HG02970 (cell line): ENCODE results near the gene MAN1B1.

Experiments used
- ATAC-seq: cut with Tn5 transposase; IDR thresholded peaks from one replicate; pipeline ENCODE4 v1.9.1; 2021; ENCODE audit warnings: mild to moderate bottlenecking, moderate library complexity, moderate number of reproducible peaks; ENCODE audit not compliant: unreplicated experiment, low FRiP score

The MAN1B1 gene

GRCh38 chr9:137082925-137083290, 3.9 kb upstream of the MAN1B1 start:
- ATAC-seq: no peak

- ATAC-seq: no peak
These were observed 3.3 kb upstream of the MAN1B1 start for GRCh38 chr9:137083394-137084004.

DNA sequence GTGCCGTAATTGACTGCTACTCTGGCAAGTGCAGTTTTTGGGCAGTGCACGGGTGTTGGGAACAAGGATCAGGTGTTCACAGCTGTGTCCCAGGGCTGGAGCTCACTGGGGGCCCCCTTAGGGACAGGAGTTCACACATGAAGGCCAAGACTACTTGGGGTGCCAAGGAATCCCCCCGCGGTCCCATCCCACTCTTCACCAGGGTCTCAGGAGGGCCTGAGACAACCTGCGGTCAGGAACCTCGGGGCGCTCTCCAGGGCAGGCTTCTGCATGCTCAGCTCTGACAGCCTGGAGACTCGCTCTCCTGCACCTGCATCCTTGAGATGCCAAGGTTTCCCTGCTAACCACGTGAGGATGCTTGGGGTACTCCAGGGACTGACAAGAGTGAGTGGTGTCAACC, 2.3 kb upstream of the MAN1B1 start:
- no peak for ATAC-seq

DNA sequence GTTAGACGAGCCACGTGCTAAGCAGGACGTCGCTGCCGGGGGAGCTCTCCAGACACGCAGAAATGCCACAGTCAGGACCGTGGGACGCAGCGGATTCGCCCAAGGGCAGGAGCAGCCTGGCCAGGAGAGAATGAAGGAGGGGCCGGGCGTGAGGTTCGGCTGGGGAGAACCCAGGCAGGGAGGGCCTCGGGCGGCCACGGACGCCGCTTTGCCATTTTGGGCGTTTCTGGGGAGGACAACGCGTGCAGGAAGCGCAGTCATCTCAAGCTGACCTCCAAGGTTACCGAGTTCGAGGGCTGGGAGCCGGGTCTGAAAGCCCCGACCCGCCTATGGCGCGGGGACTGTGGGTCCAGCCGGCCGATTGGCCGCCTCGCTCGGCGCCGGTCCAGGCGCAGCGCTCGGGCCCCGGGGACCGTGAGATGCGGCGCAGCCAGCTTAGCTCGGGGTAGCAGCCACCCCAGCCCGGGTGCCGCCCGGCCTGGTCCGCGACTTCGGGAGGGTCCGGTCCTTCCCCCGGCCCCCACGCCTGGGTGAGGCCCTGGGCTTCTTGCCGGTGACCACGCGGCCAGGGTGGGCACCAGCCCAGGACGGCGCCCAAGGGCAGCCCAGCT, 760 bp upstream of the MAN1B1 start:
- ATAC-seq: peak; percentile 18

DNA sequence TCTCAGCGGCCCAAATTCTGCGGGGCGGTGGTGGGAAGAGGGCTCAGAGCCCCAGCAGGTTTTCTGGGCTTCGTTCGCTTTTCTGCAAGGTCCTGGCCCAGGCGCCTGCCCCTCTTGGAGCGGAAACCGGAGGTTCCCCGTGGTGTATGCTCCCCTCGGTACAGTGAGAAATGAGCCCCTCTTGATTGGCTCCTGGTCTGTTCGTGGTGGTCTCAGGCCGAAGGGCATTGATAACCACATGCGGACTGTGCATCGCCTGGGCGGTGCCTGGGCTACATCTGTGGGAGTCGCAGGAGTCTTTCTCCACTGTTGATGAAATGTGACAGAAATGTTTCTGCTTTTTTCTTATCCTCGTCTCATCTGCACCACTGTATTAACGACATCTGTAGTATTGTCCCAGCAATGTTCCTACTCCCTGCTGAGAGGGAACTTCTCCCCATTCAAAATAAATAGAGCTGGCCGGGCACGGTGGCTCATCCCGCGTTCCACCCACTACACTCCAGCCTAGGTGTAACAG, 682 bp downstream of the MAN1B1 start:
- no peak for ATAC-seq

- no peak for ATAC-seq
These were observed 1.3 kb downstream of the MAN1B1 start for GRCh38 chr9:137088121-137088520.

DNA sequence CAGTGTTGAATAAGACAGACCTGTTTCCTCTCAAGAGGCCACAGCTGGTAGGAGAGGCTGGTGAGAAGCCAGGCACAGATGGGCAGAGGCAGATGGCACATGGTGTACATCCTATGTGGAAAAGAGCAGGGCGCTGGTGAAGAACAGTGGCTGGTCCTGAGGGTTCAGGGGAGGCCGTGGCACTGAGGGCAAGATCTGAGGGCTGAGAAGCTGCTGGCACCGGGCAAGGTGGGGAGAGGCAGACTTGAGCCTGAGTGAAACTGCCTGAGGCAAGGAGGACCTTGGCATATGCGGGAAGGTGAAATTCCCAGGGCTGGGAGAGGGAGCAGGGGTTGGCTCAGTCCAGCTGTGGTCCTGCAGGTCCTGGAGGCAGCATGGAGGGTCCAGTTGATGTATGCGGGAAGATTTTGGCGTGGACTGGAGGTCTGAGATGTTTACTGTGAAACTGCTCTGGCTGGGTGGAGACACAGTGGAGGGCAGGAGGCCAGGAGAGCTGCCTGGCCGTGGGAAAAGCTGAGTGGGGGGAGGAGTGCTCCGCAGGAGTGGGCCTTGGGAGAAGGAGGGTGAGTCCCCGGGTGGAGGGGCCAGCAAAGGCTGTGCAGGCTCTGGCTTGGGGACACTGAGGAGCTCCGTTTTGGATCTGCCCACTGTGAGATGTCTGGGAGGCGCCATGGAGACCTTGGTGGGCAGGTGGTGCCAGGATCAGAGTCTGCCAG, 2.6 kb downstream of the MAN1B1 start:
- ATAC-seq: no peak

DNA sequence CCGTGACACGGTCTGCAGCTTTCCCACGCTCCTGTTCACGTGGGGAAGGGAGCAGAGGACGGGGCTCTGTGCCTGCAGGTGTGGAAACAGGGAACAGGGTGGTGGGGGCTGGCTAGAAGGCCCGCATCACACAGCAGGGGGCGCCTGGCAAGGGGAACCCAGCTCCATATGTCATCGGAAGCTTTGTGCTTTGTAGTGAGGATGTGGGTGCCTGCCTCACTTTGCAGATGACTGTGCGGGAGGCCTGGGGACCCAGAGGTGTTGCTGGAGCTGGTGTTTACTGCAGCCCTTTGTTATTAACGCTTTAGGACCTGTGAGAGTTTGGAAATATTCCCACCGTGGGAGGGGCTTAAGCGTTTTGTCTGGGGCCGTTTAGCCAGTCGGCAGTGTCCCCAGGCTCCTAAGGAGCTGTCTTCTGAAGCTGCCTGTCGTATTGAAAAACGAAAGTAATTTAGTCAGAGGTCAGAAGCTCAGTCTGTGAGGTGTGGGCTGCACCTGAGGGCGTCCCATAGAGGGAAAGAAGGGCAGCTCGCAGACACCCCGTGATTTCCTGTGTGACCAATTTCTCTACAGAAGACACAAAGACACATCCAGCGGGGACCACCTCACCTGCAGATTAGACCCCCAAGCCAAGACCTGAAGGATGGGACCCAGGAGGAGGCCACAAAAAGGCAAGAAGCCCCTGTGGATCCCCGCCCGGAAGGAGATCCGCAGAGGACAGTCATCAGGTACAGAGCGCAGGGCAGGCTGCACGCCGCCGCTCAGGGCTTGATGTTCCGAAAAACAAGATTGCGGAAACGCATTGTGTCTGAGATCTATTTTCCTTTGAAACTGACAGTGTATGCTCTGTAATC, 9.1 kb downstream of the MAN1B1 start:
- peak; percentile 73 for ATAC-seq

- no peak for ATAC-seq
These were observed 10.2 kb downstream of the MAN1B1 start for GRCh38 chr9:137096785-137097546.

- ATAC-seq: no peak
These were observed 11.1 kb downstream of the MAN1B1 start for GRCh38 chr9:137097761-137098462.

GRCh38 chr9:137099231-137099630, 12.4 kb downstream of the MAN1B1 start:
- no peak for ATAC-seq

DNA sequence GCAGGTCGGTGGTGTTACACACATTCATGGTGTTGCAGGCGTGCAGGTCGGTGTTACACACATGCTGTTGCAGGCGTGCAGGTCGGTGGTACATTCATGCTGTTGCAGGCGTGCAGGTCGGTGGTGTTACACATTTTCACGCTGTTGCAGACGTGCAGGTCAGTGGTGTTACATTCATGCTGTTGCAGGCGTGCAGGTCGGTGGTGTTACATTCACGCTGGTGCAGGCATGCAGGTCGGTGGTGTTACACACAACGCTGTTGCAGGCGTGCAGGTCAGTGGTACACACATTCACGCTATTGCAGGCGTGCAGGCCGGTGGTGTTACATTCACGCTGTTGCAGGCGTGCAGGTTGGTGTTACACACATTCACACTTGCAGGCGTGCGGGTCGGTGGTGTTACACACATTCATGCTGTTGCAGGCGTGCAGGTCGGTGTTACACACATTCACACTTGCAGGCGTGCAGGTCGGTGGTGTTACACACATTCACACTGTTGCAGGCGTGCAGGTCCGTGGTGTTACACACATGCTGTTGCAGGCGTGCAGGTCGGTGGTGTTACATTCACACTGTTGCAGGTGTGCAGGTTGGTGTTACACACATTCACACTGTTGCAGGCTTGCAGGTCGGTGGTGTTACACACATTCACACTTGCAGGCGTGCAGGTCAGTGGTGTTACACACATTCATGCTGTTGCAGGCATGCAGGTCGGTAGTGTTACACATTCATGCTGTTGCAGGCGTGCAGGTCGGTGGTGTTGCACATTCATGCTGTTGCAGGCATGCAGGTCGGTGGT, 16.6 kb downstream of the MAN1B1 start:
- ATAC-seq: no peak

- no peak for ATAC-seq
These were observed 19.3 kb downstream of the MAN1B1 start for GRCh38 chr9:137105814-137106661.

DNA sequence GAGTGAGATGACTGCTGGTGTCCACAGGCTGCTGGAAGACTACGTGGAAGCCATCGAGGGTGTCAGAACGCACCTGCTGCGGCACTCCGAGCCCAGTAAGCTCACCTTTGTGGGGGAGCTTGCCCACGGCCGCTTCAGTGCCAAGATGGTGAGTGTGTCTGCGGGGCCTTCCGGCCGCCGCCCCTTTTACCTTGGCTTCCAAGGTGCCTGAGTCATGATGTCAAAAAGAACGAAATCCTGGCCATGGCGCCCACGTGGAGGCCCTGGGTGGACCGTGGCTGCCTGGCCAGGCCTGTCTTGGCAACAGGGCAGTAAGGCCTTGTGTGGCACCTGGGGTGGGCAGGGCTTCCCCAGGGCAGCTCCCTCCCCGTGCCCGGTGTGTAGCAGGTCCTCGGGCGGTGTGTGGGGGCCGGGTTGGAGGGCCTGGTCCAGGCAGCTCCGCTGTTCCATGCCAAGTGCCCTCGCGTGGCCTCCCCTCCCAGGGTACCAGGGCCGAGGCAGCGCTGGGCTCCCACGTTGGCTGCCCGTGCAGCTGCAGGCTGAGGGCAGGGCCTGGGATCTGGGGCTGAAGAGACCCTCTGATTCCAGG, 20.0 kb downstream of the MAN1B1 start:
- ATAC-seq: no peak

DNA sequence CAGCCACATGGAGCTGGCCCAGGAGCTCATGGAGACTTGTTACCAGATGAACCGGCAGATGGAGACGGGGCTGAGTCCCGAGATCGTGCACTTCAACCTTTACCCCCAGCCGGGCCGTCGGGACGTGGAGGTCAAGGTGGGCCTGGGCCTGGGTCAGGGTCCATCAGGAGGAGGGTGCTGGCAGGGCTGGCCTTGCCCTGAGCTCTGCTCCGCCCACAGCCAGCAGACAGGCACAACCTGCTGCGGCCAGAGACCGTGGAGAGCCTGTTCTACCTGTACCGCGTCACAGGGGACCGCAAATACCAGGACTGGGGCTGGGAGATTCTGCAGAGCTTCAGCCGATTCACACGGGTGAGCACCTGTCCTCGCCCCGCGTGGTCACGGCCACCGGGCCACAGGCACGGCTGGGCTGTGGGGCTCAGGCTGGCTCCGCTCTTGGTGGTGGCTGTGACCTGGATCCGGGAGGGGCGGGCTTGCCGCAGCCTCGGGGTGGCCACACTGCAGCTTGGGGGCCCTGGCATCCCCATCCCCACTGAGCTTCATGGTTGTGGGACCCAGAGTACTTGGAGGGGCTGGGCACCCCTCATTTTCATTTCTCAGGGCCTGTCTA, 20.6 kb downstream of the MAN1B1 start:
- ATAC-seq: no peak

DNA sequence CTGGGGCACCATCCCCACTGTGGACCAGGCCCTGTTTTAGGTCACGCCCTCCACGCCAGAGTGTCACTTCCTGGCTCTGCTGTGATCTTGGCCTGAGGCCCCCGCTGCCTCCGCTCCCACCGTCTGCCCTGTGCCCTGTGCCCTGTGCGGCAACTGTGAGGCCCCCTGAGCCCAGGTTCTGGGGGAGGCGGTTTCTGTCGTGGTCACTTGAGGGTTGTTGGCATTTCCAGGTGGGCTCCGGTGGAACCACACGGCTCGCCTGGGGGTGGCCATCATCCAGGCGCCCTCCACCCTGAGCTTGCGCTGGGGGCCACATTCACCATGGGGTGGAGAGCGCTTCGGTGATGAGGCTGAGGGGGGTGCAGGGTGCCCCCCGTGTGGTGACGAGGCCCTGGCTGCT, 21.2 kb downstream of the MAN1B1 start:
- ATAC-seq: no peak

- no peak for ATAC-seq
These were observed 21.9 kb downstream of the MAN1B1 start for GRCh38 chr9:137108608-137109249.
